Forelimb muscle (tissue), 1 donor: ENCODE data around the gene CAPN5. TPM values are rescaled to one million over a fixed set of nuclear protein-coding genes. Genes with fewer than 3 reads are reported as not detected.
A peak's percentile ranks its signal among the peaks of the same experiment; 100 is the strongest.
"Not testable (repeated sequence)": the region's sequence is repeated elsewhere in the genome, so short reads cannot be mapped to it uniquely, and the experiment has no call there.

ENCODE experiments used
- DNase-seq: peaks from one replicate; pipeline ENCODE4 v3.0.0-alpha.2; 2013; ENCODE audit warnings: low read depth
- polyA plus RNA-seq: library from polyadenylated mRNA; unstranded; fragments of 120-200 nt; gene quantifications from one replicate; pipeline ENCODE4 v1.2.1, GENCODE V29; 2013; ENCODE audit not compliant: insufficient read length

The CAPN5 gene
- polyA plus RNA-seq, 1 donor, result 10.5 TPM

- DNase-seq, result no peak
These were observed 24.6 kb upstream of the CAPN5 start for GRCh38 chr11:77042111-77042726.

- no peak for DNase-seq
These were observed 22.4 kb upstream of the CAPN5 start for GRCh38 chr11:77044356-77044755.

- DNase-seq, result no peak
These were observed 21.9 kb upstream of the CAPN5 start for GRCh38 chr11:77044886-77045285.

- DNase-seq, result no peak
These were observed 20.7 kb upstream of the CAPN5 start for GRCh38 chr11:77046060-77046501.

GRCh38 chr11:77047007-77047927 lies 19.5 kb upstream of the CAPN5 start:
- DNase-seq, result peak; percentile 92

- not testable (repeated sequence) for DNase-seq
These were observed 18.8 kb upstream of the CAPN5 start for GRCh38 chr11:77047928-77048446.

- DNase-seq, result no peak
These were observed 17.7 kb upstream of the CAPN5 start for GRCh38 chr11:77049026-77049425.

- no peak for DNase-seq
These were observed 15.3 kb upstream of the CAPN5 start for GRCh38 chr11:77051511-77051910.

GRCh38 chr11:77052518-77052917 lies 14.3 kb upstream of the CAPN5 start:
- DNase-seq, result no peak

- DNase-seq, result no peak
These were observed 13.4 kb upstream of the CAPN5 start for GRCh38 chr11:77053217-77054015.

GRCh38 chr11:77054084-77054483 lies 12.7 kb upstream of the CAPN5 start:
- DNase-seq, result no peak

GRCh38 chr11:77055101-77055561 lies 11.6 kb upstream of the CAPN5 start:
- no peak for DNase-seq

GRCh38 chr11:77055913-77056312 lies 10.9 kb upstream of the CAPN5 start:
- DNase-seq, result no peak

- DNase-seq, result no peak
These were observed 9.9 kb upstream of the CAPN5 start for GRCh38 chr11:77056814-77057402.

GRCh38 chr11:77057938-77058474 lies 8.8 kb upstream of the CAPN5 start:
- no peak for DNase-seq

- no peak for DNase-seq
These were observed 7.9 kb upstream of the CAPN5 start for GRCh38 chr11:77058900-77059299.

- DNase-seq, result no peak
These were observed 7.0 kb upstream of the CAPN5 start for GRCh38 chr11:77059806-77060205.

GRCh38 chr11:77060234-77060633 lies 6.5 kb upstream of the CAPN5 start:
- no peak for DNase-seq

GRCh38 chr11:77061258-77061657 lies 5.5 kb upstream of the CAPN5 start:
- not testable (repeated sequence) for DNase-seq

- no peak for DNase-seq
These were observed 3.8 kb upstream of the CAPN5 start for GRCh38 chr11:77062924-77063323.

- no peak for DNase-seq
These were observed 3.4 kb upstream of the CAPN5 start for GRCh38 chr11:77063407-77063806.
